Parathyroid adenoma (tissue), 2 donors: ENCODE data around the gene ZNF70.
A peak's percentile ranks its signal among the peaks of the same experiment; 100 is the strongest.

Source experiments
- H2AFZ ChIP-seq: fragments of 300-600 bp; sonication (generic); one replicate; pipeline ENCODE4 v1.7.0; 2017; ENCODE audit warnings: antibody characterized with exemption, mild to moderate bottlenecking
- H3K27ac ChIP-seq: fragments of 300-600 bp; sonication (generic); one replicate; pipeline ENCODE4 v1.7.0; 2017
- H3K27me3 ChIP-seq: fragments of 300-600 bp; sonication (generic); one replicate; pipeline ENCODE4 v1.7.0; 2017; ENCODE audit warnings: low read length; ENCODE audit not compliant: control insufficient read depth, insufficient read depth
- H3K36me3 ChIP-seq: fragments of 300-600 bp; sonication (generic); one replicate; pipeline ENCODE4 v1.7.0; 2017; ENCODE audit warnings: low read length; ENCODE audit not compliant: control insufficient read depth, insufficient read depth
- H3K4me1 ChIP-seq: fragments of 300-600 bp; sonication (generic); one replicate; pipeline ENCODE4 v1.7.0; 2017; ENCODE audit warnings: control low read depth
- H3K4me2 ChIP-seq: fragments of 300-600 bp; sonication (generic); one replicate; pipeline ENCODE4 v1.7.0; 2017; ENCODE audit warnings: low read length
- H3K4me3 ChIP-seq: fragments of 300-600 bp; sonication (generic); one replicate; pipeline ENCODE4 v1.7.0; 2017; ENCODE audit warnings: low read depth, low read length
- H3K79me2 ChIP-seq: fragments of 300-600 bp; sonication (generic); one replicate; pipeline ENCODE4 v1.7.0; 2017; ENCODE audit warnings: control low read depth
- H3K9ac ChIP-seq: fragments of 300-600 bp; sonication (generic); one replicate; pipeline ENCODE4 v1.7.0; 2017; ENCODE audit warnings: mild to moderate bottlenecking
- H3K9me3 ChIP-seq: fragments of 300-600 bp; sonication (generic); one replicate; pipeline ENCODE4 v1.7.0; 2017; ENCODE audit warnings: low read length; ENCODE audit not compliant: control insufficient read depth
- TF ChIP-seq, protein P1 (sequence below): fragments of 300-600 bp; sonication (generic); IDR thresholded peaks from one replicate; pipeline ENCODE4 v1.7.0; 2017; ENCODE audit warnings: antibody characterized with exemption, mild to moderate bottlenecking
- donor health status: primary hyperparathyroidism.

ZNF70 gene

DNA sequence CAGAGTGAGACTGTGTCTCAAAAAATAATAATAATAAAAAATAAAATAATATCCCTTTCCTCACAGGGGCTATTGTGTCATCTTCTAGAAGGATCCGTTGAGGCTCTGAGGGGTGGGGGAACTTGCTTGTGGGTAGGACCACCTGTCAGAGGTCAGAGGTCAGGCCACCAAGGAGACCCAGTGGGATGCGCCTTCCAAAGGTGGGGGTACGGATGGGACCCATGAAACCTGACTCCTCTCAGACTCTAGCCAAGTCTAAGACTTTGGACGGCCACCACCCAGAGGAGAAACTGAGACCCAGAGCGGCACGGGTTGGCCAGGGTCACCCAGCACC is 21.4 kb upstream of the ZNF70 start:
- Histone ChIP-seq H3K79me2 (peaks cover 3% of the 10 kb centered on the region), H2AFZ (peak overlapping the region; percentile 38), H3K36me3 (no peaks in the 10 kb centered on the region), H3K4me3 (peak overlapping the region; percentile 11), H3K4me2 (peak overlapping the region; percentile 72), H3K4me1 (no peaks in the 10 kb centered on the region), H3K27ac (no peak overlapping the region), H3K27me3 (no peaks in the 10 kb centered on the region), H3K9ac (no peak overlapping the region), H3K9me3 (no peaks in the 10 kb centered on the region)
- TF ChIP-seq, protein P1, sequence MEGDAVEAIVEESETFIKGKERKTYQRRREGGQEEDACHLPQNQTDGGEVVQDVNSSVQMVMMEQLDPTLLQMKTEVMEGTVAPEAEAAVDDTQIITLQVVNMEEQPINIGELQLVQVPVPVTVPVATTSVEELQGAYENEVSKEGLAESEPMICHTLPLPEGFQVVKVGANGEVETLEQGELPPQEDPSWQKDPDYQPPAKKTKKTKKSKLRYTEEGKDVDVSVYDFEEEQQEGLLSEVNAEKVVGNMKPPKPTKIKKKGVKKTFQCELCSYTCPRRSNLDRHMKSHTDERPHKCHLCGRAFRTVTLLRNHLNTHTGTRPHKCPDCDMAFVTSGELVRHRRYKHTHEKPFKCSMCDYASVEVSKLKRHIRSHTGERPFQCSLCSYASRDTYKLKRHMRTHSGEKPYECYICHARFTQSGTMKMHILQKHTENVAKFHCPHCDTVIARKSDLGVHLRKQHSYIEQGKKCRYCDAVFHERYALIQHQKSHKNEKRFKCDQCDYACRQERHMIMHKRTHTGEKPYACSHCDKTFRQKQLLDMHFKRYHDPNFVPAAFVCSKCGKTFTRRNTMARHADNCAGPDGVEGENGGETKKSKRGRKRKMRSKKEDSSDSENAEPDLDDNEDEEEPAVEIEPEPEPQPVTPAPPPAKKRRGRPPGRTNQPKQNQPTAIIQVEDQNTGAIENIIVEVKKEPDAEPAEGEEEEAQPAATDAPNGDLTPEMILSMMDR, result no peak

DNA sequence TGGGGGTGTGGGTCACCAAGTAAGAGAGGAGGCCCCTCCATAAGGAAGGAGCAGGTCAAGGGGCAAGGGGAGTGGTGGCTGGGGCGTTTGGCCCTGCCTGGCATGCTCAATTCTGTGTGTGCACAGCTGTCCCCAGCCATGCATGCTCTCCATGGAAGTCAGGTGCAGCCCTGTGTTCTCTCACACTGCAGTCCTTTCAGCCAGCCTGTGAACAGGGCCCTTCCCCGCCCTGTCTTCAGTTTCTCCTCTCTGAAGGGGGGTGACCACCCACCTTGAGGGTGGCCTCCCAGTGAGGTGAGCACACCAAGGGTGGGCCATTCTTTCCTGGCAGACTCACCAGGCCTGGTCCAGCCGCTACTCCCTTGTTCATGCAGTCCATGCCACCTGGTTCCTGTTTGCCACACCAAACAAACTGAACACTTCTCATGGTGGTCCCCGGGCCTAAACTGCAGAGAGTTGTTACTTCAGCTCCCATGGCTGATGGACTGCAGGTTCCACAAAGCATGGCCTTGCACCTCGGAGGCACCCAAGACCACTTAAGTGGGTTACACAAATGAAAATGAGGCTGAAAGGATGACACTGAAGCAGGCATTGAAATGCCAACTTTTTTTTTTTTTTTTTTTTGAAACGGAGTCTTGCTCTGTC is 18.5 kb upstream of the ZNF70 start:
- no peaks in the 10 kb centered on the region for H3K9me3 ChIP-seq
- no peaks in the 10 kb centered on the region for H3K36me3 ChIP-seq
- no peak overlapping the region for H3K4me2 ChIP-seq
- no peak overlapping the region for H3K27ac ChIP-seq
- no peaks in the 10 kb centered on the region for H3K27me3 ChIP-seq
- TF ChIP-seq, protein P1, result no peak
- no peak overlapping the region for H3K4me3 ChIP-seq
- no peak overlapping the region for H3K9ac ChIP-seq
- H3K79me2 ChIP-seq, result peaks cover 3% of the 10 kb centered on the region
- no peaks in the 10 kb centered on the region for H3K4me1 ChIP-seq
- no peak overlapping the region for H2AFZ ChIP-seq

DNA sequence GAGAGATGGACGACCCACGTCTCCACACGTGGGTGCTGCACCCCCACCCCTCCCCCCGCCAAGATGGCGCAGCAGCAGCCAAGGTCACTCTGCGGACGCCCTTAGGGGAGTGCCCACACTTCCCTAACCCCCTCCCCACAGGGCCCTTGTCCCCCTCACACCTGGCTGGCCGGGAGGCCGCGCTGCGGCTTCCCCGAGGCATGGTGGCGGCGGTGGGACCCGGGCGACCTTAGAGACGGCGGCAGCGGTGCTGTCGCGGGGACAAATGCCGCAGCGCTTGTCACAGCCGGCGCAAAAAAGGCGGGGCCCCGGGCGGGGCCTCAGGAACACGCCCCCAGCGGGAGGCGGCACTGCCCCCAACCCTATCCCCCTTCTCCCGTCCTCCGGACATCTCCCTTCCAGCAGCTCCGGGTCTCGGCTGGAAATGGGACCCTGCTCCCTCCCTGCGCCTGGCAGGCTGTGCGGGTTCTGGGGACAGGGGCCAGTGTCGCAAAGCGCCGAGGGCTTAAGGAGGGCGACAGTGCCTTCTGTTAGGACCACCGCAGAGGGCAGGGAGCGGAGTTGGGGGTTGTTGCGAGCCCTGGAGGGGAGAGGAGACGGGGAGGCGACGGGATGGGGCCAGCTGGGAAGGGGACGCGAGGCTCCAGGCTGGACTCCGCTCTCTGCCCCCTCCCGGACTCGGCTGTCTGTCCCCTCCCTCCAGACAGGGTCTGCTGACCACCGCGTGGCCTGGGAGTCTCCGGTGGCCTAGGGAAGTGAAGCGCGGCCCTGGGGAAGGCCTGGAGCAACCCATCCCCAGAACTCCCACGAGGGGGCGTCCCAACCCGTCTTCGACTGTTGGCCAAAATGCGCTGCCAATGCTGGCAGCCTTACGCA is 17.0 kb upstream of the ZNF70 start, which contains the start of gene CHCHD10:
TSS of gene CHCHD10 (minus strand) at position 300 of the 876 bp plus-strand sequence. CDS start at position 202, 98 bp downstream.
- Histone ChIP-seq H3K9me3 (no peaks in the 10 kb centered on the region), H2AFZ (peak within 1 kb of the TSS; percentile 93), H3K36me3 (no peaks in the 10 kb centered on the region), H3K9ac (peak within 1 kb of the TSS; percentile 37), H3K27me3 (no peaks in the 10 kb centered on the region), H3K27ac (peak within 1 kb of the TSS; percentile 88), H3K4me1 (no peaks in the 10 kb centered on the region), H3K4me2 (peak within 1 kb of the TSS; percentile 100), H3K4me3 (peak within 1 kb of the TSS; percentile 77), H3K79me2 (peaks cover 3% of the 10 kb centered on the region)
- TF ChIP-seq, protein P1, result peak; percentile 63

DNA sequence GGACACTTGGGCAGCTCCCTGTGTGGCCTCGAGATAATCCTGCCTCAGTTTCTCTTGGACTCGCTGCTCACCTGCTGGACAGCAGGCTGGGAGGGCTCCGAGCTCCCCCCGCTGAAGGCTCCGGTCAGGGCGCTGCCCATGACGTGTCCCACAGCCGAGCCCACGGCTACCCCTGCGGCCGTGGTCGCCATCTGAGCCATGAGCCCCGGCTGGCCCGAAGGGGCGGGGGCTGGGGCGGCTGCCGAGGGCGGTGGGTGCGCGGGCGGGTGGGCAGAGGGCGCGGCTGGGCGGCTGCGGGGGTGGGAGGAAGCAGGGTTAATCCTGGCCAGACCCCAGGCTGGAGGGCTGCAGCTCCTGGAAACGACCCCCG is 16.4 kb upstream of the ZNF70 start:
- TF ChIP-seq, protein P1, result no peak
- Histone ChIP-seq H3K4me1 (no peaks in the 10 kb centered on the region), H3K4me3 (peak overlapping the region; percentile 77), H2AFZ (peak overlapping the region; percentile 93), H3K27me3 (no peaks in the 10 kb centered on the region), H3K36me3 (no peaks in the 10 kb centered on the region), H3K9me3 (no peaks in the 10 kb centered on the region), H3K27ac (peak overlapping the region; percentile 88), H3K9ac (no peak overlapping the region), H3K4me2 (peak overlapping the region; percentile 100), H3K79me2 (peaks cover 3% of the 10 kb centered on the region)
